LNCaP clone FGC (cell line): Measurements from ENCODE around the gene CCNT1.

Experiments
- DNase-seq: peaks from one replicate; pipeline ENCODE4 v3.0.0-alpha.2; 2011; ENCODE audit warnings: low read depth
- H3K4me3 ChIP-seq: 2 replicates; pipeline ENCODE4 v1.5.1; 2011; ENCODE audit warnings: mild to moderate bottlenecking, low read depth, low read length, control low read depth
- CTCF ChIP-seq: IDR thresholded peaks from 2 replicates; pipeline ENCODE4 v1.5.1; 2012; ENCODE audit warnings: mild to moderate bottlenecking; ENCODE audit not compliant: control insufficient read depth, insufficient read depth; ENCODE audit errors: extremely low read depth

Gene CCNT1

GRCh38 chr12:48691826-48692487 is 24.6 kb downstream of the CCNT1 start:
- DNase-seq = no peak
- no peak for TF ChIP-seq CTCF
- H3K4me3 ChIP-seq = no peak overlapping the region

- DNase-seq = no peak
- no peak for TF ChIP-seq CTCF
- no peak overlapping the region for H3K4me3 ChIP-seq
Observed at GRCh38 chr12:48690990-48691389, 25.5 kb downstream of the CCNT1 start.

- no peak for TF ChIP-seq CTCF
- no peak for DNase-seq
- no peak overlapping the region for H3K4me3 ChIP-seq
Observed at GRCh38 chr12:48690436-48690835, 26.1 kb downstream of the CCNT1 start.

GRCh38 chr12:48688836-48689235 is 27.7 kb downstream of the CCNT1 start:
- DNase-seq = no peak
- H3K4me3 ChIP-seq = no peak overlapping the region
- TF ChIP-seq CTCF = no peak

GRCh38 chr12:48687592-48687991 is 28.9 kb downstream of the CCNT1 start:
- no peak overlapping the region for H3K4me3 ChIP-seq
- no peak for DNase-seq
- TF ChIP-seq CTCF = no peak

- TF ChIP-seq CTCF = no peak
- H3K4me3 ChIP-seq = no peak overlapping the region
- DNase-seq = no peak
Observed at GRCh38 chr12:48686615-48687334, 29.7 kb downstream of the CCNT1 start.
